A549 (cell line): ENCODE results near the gene TRPV2. TPM values are rescaled to one million over a fixed set of nuclear protein-coding genes. Genes with fewer than 3 reads are reported as not detected.

Experiments
- ATAC-seq, 2 experiments: fragments of 200-7000 bp in 1 of 2; fragments of >200 bp in 1 of 2; cut with Nextera tagmentation in 1 of 2; cut with Tn5 transposase in 1 of 2; 3 replicates each; pipeline versions ENCODE4 v1.8.0 to v1.9.1; 2018 to 2020; ENCODE audit warnings: mild to moderate bottlenecking in 1 of 2, moderate library complexity in 1 of 2
- CTCF ChIA-PET: fragments of 300-600 bp; sonication (Branson Sonifier 250); formaldehyde crosslinking; extraction: SDS; loops from one replicate; lab custom pipeline; 2021; ENCODE audit warnings: antibody characterized with exemption, inconsistent platforms; lab: Yijun Ruan, JAX
- POLR2A ChIA-PET: fragments of 350-600 bp; formaldehyde crosslinking; extraction: SDS; loops from one replicate; lab custom pipeline; 2021; ENCODE audit warnings: antibody characterized with exemption, inconsistent platforms; lab: Yijun Ruan, JAX
- DNase-seq, 2 experiments: peaks; one replicate each; pipeline versions ENCODE4 v3.0.0 to v3.0.0-alpha.2; 2011 to 2016; ENCODE audit warnings: low read depth in 1 of 2, low spot score in 1 of 2
- FAIRE-seq: peaks from 2 replicates; lab custom pipeline; 2011; peaks lifted over from hg19 to GRCh38; lab: Jason Lieb, UNC
- H3K27ac ChIP-seq, 2 experiments: fragments of >200 bp; sonication (Bioruptor Twin); formaldehyde crosslinking; 3 replicates each; pipeline ENCODE4 v1.5.1; 2016 to 2017
- H3K4me1 ChIP-seq: fragments of >200 bp; sonication (Bioruptor Twin); formaldehyde crosslinking; 3 replicates; pipeline ENCODE4 v1.6.1; 2016
- H3K4me2 ChIP-seq: fragments of >200 bp; sonication (Bioruptor Twin); formaldehyde crosslinking; 3 replicates; pipeline ENCODE4 v1.6.1; 2016
- H3K4me3 ChIP-seq: fragments of >200 bp; sonication (Bioruptor Twin); formaldehyde crosslinking; 3 replicates; pipeline ENCODE4 v1.5.1; 2016
- H3K9me3 ChIP-seq: fragments of >200 bp; sonication (Bioruptor Twin); formaldehyde crosslinking; 3 replicates; pipeline ENCODE4 v1.6.1; 2016
- CBX2 ChIP-seq: fragments of 200-600 bp; sonication (generic); IDR thresholded peaks from 2 replicates; pipeline ENCODE4 v1.6.1; 2016; ENCODE audit warnings: low read depth, mild to moderate bottlenecking, borderline replicate concordance
- CBX8 ChIP-seq: fragments of 200-600 bp; sonication (generic); IDR thresholded peaks from 2 replicates; pipeline ENCODE4 v1.6.1; 2016
- CHD4 ChIP-seq: fragments of 200-600 bp; sonication (generic); IDR thresholded peaks from 2 replicates; pipeline ENCODE4 v1.6.1; 2016; ENCODE audit warnings: antibody characterized with exemption, mild to moderate bottlenecking, borderline replicate concordance
- CTCF ChIP-seq: fragments of >200 bp; sonication (Bioruptor Twin); formaldehyde crosslinking; IDR thresholded peaks from 3 replicates; pipeline ENCODE4 v1.5.1; 2016
- EHF ChIP-seq: fragments of 250-450 bp; sonication (Bioruptor Pico); IDR thresholded peaks from 2 replicates; pipeline ENCODE4 v1.5.0; 2020; ENCODE audit warnings: mild to moderate bottlenecking
- EP300 ChIP-seq, 2 experiments: fragments of >200 bp; sonication (Bioruptor Twin); formaldehyde crosslinking; IDR thresholded peaks; 2 replicates in 1 of 2; 3 replicates in 1 of 2; pipeline ENCODE4 v1.6.1; 2016 to 2017
- FOSB ChIP-seq: fragments of 250-450 bp; sonication (Bioruptor Pico); IDR thresholded peaks from 2 replicates; pipeline ENCODE4 v1.5.0; 2020; ENCODE audit warnings: mild to moderate bottlenecking, moderate library complexity
- FOSL2 ChIP-seq, 2 experiments: fragments of 450-650 bp in 1 of 2; fragments of >200 bp in 1 of 2; sonication (Bioruptor Twin) in 1 of 2; formaldehyde crosslinking; IDR thresholded peaks; 2 replicates each; pipeline versions ENCODE4 v1.5.0 to v1.6.1; 2016 to 2020; ENCODE audit warnings: mild to moderate bottlenecking in 1 of 2, moderate library complexity in 1 of 2
- FOXS1 ChIP-seq: fragments of 250-450 bp; sonication (Bioruptor Pico); IDR thresholded peaks from 2 replicates; pipeline ENCODE4 v1.5.0; 2020; ENCODE audit warnings: mild to moderate bottlenecking, moderate library complexity
- GATA3 ChIP-seq: IDR thresholded peaks from 2 replicates; pipeline ENCODE4 v1.6.1; 2012; ENCODE audit warnings: borderline replicate concordance
- HDAC2 ChIP-seq: fragments of 200-600 bp; sonication (generic); IDR thresholded peaks from 2 replicates; pipeline ENCODE4 v1.6.1; 2016
- HEYL ChIP-seq: fragments of 250-450 bp; sonication (Bioruptor Pico); IDR thresholded peaks from 2 replicates; pipeline ENCODE4 v1.8.0; 2021; ENCODE audit warnings: mild to moderate bottlenecking, moderate library complexity
- HOXA7 ChIP-seq: fragments of 250-450 bp; sonication (Bioruptor Pico); IDR thresholded peaks from 2 replicates; pipeline ENCODE4 v1.5.0; 2020; ENCODE audit warnings: mild to moderate bottlenecking, moderate library complexity
- HOXB5 ChIP-seq: fragments of 250-450 bp; sonication (Bioruptor Pico); IDR thresholded peaks from 2 replicates; pipeline ENCODE4 v1.5.0; 2020; ENCODE audit warnings: mild to moderate bottlenecking, moderate library complexity
- JUN ChIP-seq, 2 experiments: fragments of >200 bp; sonication (Bioruptor Twin); formaldehyde crosslinking; IDR thresholded peaks; 2 replicates in 1 of 2; 3 replicates in 1 of 2; pipeline ENCODE4 v1.6.1; 2016 to 2017
- KDM1A ChIP-seq: fragments of 200-600 bp; sonication (generic); IDR thresholded peaks from 2 replicates; pipeline ENCODE4 v1.6.1; 2016; ENCODE audit warnings: low read depth, mild to moderate bottlenecking
- KDM5A ChIP-seq: fragments of 200-600 bp; sonication (generic); IDR thresholded peaks from 2 replicates; pipeline ENCODE4 v1.6.1; 2016; ENCODE audit warnings: antibody characterized with exemption, mild to moderate bottlenecking
- MYC ChIP-seq: IDR thresholded peaks from 2 replicates; pipeline ENCODE4 v1.6.1; 2012; ENCODE audit warnings: mild to moderate bottlenecking, inconsistent platforms, low read length, improper control_type of control experiment, borderline replicate concordance
- NFE2L2 ChIP-seq: fragments of 150-350 bp; conservative IDR thresholded peaks from 2 replicates; pipeline ENCODE4 v1.6.1; 2014; ENCODE audit warnings: low read length
- NPAS2 ChIP-seq: fragments of 250-450 bp; sonication (Bioruptor Pico); IDR thresholded peaks from 2 replicates; pipeline ENCODE4 v1.8.0; 2022; ENCODE audit warnings: mild to moderate bottlenecking, moderate library complexity, borderline replicate concordance
- PHF8 ChIP-seq: fragments of 200-600 bp; sonication (generic); IDR thresholded peaks from 2 replicates; pipeline ENCODE4 v1.6.1; 2016; ENCODE audit warnings: low read depth, mild to moderate bottlenecking, antibody characterized with exemption, moderate library complexity, borderline replicate concordance
- RAD21 ChIP-seq, 2 experiments: fragments of >200 bp in 1 of 2; sonication (Bioruptor Twin) in 1 of 2; formaldehyde crosslinking in 1 of 2; IDR thresholded peaks in 1 of 2; conservative IDR thresholded peaks in 1 of 2; 2 replicates in 1 of 2; 3 replicates in 1 of 2; pipeline ENCODE4 v1.6.1; 2012 to 2018; ENCODE audit warnings: inconsistent platforms in 1 of 2
- RCOR1 ChIP-seq: fragments of 150-350 bp; IDR thresholded peaks from 2 replicates; pipeline ENCODE4 v1.6.1; 2014; ENCODE audit warnings: antibody characterized with exemption, low read length, low read depth
- RNF2 ChIP-seq: fragments of 200-600 bp; sonication (generic); IDR thresholded peaks from 2 replicates; pipeline ENCODE4 v1.6.1; 2016; ENCODE audit warnings: low read depth, mild to moderate bottlenecking, antibody characterized with exemption, moderate library complexity, borderline replicate concordance
- SMC3 ChIP-seq: fragments of >200 bp; sonication (Bioruptor Twin); formaldehyde crosslinking; IDR thresholded peaks from 3 replicates; pipeline ENCODE4 v1.6.1; 2018; ENCODE audit warnings: inconsistent platforms
- TFCP2L1 ChIP-seq: fragments of 250-450 bp; sonication (Bioruptor Pico); IDR thresholded peaks from 2 replicates; pipeline ENCODE4 v1.5.0; 2021; ENCODE audit warnings: mild to moderate bottlenecking
- TP53 ChIP-seq: fragments of 250-450 bp; sonication (Bioruptor Pico); IDR thresholded peaks from 2 replicates; pipeline ENCODE4 v1.5.0; 2021; ENCODE audit warnings: mild to moderate bottlenecking, moderate library complexity
- ZSCAN20 ChIP-seq: fragments of 250-450 bp; sonication (Bioruptor Pico); IDR thresholded peaks from 2 replicates; pipeline ENCODE4 v1.8.0; 2022; ENCODE audit warnings: mild to moderate bottlenecking, moderate library complexity
- WGBS: methylation state at CpG from one replicate; pipeline ENCODE4 v1.1.6; 2017; ENCODE audit errors: missing lambda C conversion rate; 5-methylcytosine and 5-hydroxymethylcytosine counted together
- polyA plus RNA-seq, 4 experiments: library from polyadenylated mRNA; depleted of rRNA in 3 of 4; stranded (reverse); fragments of >200 nt; fragmentation: RNase III in 1 of 4; extraction: RNeasy Plus Mini Kit Qiagen cat#74134 plus additional on column Dnase treatment in 1 of 4; gene quantifications; 2 replicates in 3 of 4; 3 replicates in 1 of 4; pipeline ENCODE4 v1.2.3, GENCODE V29; 2011 to 2017
- TF ChIP-seq, protein P1 (sequence below): IDR thresholded peaks from 2 replicates; pipeline ENCODE4 v1.6.1; 2012; ENCODE audit warnings: low read depth, borderline replicate concordance
- TF ChIP-seq, protein P2 (sequence below): fragments of >200 bp; sonication (Bioruptor Twin); formaldehyde crosslinking; IDR thresholded peaks from 2 replicates; pipeline ENCODE4 v1.6.1; 2016
- TF ChIP-seq, protein P3 (sequence below): fragments of 250-450 bp; sonication (Bioruptor Pico); IDR thresholded peaks from 2 replicates; pipeline ENCODE4 v1.5.0; 2021; ENCODE audit warnings: mild to moderate bottlenecking, moderate library complexity, borderline replicate concordance

Gene TRPV2
- polyA plus RNA-seq, 2 of the 4 experiments (the other 2 are of a cell fraction): 0.31 to 0.61 TPM

- Histone ChIP-seq H3K4me3 (peak within 1 kb of the TSS; percentile 88), H3K4me1 (peaks cover 43% of the 10 kb centered on the region), H3K27ac (peak within 1 kb of the TSS; percentile 91 to 95), H3K4me2 (peak within 1 kb of the TSS; percentile 93), H3K9me3 (no peaks in the 10 kb centered on the region)
- 1% methylated on average over 61 of the region's 67 CpGs for WGBS
- POLR2A ChIA-PET: interaction anchor here (0.5 to 2.3 kb wide), 54 partner anchors 10 to 1315 kb away, joined by 3 to 57 read pairs (median 4); partner anchors contain the start of genes CENPV, LRRC75A, NCOR1 and PIGL
- DNase-seq: peak; percentile 92 to 100
- CTCF ChIA-PET: interaction anchor here (0.6 to 10.2 kb wide), 6 partner anchors 17 to 240 kb away, joined by 3 to 132 read pairs (median 6); no protein-coding TSS in a partner anchor
- ATAC-seq: peak; percentile 93
- no peak for FAIRE-seq
- no peak for TF ChIP-seq HDAC2
- peak; percentile 12 to 56; a peak in 2 of 5 replicates for TF ChIP-seq EP300 (IDR thresholded peaks at IDR 0.05)
- TF ChIP-seq FOSL2 (IDR thresholded peaks at IDR 0.05): no peak
- peak; percentile 79 for TF ChIP-seq FOSL2 (CRISPR knock-in tag; IDR thresholded peaks at IDR 0.05)
- TF ChIP-seq ZSCAN20 (CRISPR knock-in tag): peak; percentile 78
- peak; percentile 91 for TF ChIP-seq HOXA7 (CRISPR knock-in tag)
- peak; percentile 96 for TF ChIP-seq TFCP2L1
- TF ChIP-seq SMC3: peak; percentile 23
- TF ChIP-seq PHF8: peak; percentile 96
- no peak for TF ChIP-seq CHD4
- TF ChIP-seq CTCF: no peak
- TF ChIP-seq FOSB (CRISPR knock-in tag): peak; percentile 96
- TF ChIP-seq, protein P1, sequence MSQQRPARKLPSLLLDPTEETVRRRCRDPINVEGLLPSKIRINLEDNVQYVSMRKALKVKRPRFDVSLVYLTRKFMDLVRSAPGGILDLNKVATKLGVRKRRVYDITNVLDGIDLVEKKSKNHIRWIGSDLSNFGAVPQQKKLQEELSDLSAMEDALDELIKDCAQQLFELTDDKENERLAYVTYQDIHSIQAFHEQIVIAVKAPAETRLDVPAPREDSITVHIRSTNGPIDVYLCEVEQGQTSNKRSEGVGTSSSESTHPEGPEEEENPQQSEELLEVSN: peak; percentile 69; the same call in 1 of the 2 replicates
- peak; percentile 82 for TF ChIP-seq HOXB5 (CRISPR knock-in tag)
- no peak for TF ChIP-seq KDM5A
- TF ChIP-seq NFE2L2: no peak
- TF ChIP-seq NPAS2 (CRISPR knock-in tag): no peak; the same call in 1 of the 2 replicates
- TF ChIP-seq RNF2: no peak
- peak; percentile 76 for TF ChIP-seq GATA3
- no peak; the same call in 1 of the 2 replicates for TF ChIP-seq EHF (CRISPR knock-in tag)
- TF ChIP-seq RCOR1: no peak
- no peak for TF ChIP-seq CBX2
- no peak for TF ChIP-seq CBX8
- peak; percentile 99 to 100 for TF ChIP-seq JUN (IDR thresholded peaks at IDR 0.05)
- TF ChIP-seq TP53 (CRISPR knock-in tag): peak; percentile 86
- TF ChIP-seq, protein P2, sequence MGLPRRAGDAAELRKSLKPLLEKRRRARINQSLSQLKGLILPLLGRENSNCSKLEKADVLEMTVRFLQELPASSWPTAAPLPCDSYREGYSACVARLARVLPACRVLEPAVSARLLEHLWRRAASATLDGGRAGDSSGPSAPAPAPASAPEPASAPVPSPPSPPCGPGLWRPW: peak; percentile 68; the same call in 1 of the 2 replicates
- TF ChIP-seq, protein P3, sequence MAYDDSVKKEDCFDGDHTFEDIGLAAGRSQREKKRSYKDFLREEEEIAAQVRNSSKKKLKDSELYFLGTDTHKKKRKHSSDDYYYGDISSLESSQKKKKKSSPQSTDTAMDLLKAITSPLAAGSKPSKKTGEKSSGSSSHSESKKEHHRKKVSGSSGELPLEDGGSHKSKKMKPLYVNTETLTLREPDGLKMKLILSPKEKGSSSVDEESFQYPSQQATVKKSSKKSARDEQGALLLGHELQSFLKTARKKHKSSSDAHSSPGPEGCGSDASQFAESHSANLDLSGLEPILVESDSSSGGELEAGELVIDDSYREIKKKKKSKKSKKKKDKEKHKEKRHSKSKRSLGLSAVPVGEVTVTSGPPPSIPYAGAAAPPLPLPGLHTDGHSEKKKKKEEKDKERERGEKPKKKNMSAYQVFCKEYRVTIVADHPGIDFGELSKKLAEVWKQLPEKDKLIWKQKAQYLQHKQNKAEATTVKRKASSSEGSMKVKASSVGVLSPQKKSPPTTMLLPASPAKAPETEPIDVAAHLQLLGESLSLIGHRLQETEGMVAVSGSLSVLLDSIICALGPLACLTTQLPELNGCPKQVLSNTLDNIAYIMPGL: peak; percentile 87
- peak; percentile 54; the same call in 1 of the 2 replicates for TF ChIP-seq MYC
- TF ChIP-seq HEYL: peak; percentile 47; the same call in 1 of the 2 replicates
- TF ChIP-seq KDM1A: no peak
- TF ChIP-seq FOXS1 (CRISPR knock-in tag): no peak
- no peak for TF ChIP-seq RAD21 (conservative IDR thresholded peaks at IDR 0.05 in 1 of 2, IDR thresholded peaks at IDR 0.05 in 1 of 2)
These were observed 34.5 kb upstream of the TRPV2 start, which contains the start of gene UBB for GRCh38 chr17:16380640-16381495. Gene UBB, plus strand, starts transcription at chr17:16381091. Its CDS starts 817 bp downstream, at chr17:16381908.
